ENCODE measurements around the gene HMCN1.

DNA sequence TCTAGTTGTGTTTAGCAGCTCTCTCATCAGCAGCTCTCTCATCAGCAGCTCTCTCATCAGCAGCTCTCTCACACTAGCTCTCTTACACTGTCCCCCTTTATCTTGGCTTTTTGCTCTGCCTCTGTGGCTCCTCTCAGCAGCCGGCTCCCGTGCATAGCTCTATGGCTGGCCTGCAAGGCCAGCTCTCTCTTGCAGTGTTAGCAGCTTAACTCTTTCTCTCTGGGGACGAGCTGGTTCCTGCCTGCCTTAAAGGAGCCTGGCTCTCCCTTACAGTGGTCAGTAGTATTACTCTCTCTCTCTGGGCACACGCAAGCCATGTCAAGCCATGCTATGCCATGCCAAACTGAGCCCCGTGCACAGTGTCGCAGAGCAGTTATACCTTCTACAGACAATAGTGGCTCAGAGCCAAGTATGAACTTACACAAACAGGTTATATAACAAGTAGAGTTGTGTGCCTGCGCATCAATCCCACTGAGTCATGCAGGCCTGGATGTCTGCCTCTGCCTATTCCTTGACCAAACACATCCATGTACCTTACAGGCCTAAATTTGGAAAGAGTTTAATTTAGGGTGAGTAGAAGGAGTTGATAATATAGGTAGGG is 345.0 kb downstream of the HMCN1 start:
- TF ChIP-seq, protein P1, sequence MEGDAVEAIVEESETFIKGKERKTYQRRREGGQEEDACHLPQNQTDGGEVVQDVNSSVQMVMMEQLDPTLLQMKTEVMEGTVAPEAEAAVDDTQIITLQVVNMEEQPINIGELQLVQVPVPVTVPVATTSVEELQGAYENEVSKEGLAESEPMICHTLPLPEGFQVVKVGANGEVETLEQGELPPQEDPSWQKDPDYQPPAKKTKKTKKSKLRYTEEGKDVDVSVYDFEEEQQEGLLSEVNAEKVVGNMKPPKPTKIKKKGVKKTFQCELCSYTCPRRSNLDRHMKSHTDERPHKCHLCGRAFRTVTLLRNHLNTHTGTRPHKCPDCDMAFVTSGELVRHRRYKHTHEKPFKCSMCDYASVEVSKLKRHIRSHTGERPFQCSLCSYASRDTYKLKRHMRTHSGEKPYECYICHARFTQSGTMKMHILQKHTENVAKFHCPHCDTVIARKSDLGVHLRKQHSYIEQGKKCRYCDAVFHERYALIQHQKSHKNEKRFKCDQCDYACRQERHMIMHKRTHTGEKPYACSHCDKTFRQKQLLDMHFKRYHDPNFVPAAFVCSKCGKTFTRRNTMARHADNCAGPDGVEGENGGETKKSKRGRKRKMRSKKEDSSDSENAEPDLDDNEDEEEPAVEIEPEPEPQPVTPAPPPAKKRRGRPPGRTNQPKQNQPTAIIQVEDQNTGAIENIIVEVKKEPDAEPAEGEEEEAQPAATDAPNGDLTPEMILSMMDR (IDR thresholded peaks at IDR 0.05), result no peak
- no peak for TF ChIP-seq POLR2A (IDR thresholded peaks at IDR 0.05)

All from lower leg skin (tissue), 3 donors.